Loucy (cell line): ENCODE measurements around the gene PLD5.
"Not testable (repeated sequence)": the region's sequence is repeated elsewhere in the genome, so short reads cannot be mapped to it uniquely, and the experiment has no call there.

Experiments used
- H2AFZ ChIP-seq: fragments of 200-600 bp; sonication (generic); 2 replicates; pipeline ENCODE4 v1.6.0; 2016; ENCODE audit warnings: antibody characterized with exemption, mild to moderate bottlenecking, low read length, moderate library complexity
- H3F3A ChIP-seq: fragments of 200-600 bp; 2 replicates; pipeline ENCODE4 v1.6.0; 2016; ENCODE audit warnings: antibody characterized with exemption, low read depth, mild to moderate bottlenecking
- H3K27me3 ChIP-seq: fragments of 200-600 bp; sonication (generic); 2 replicates; pipeline ENCODE4 v1.6.1; 2014; ENCODE audit warnings: low read length, mild to moderate bottlenecking; ENCODE audit not compliant: insufficient read depth, poor library complexity, severe bottlenecking
- H3K36me3 ChIP-seq: fragments of 200-600 bp; sonication (generic); 2 replicates; pipeline ENCODE4 v1.6.1; 2016; ENCODE audit warnings: low read length; ENCODE audit not compliant: insufficient read depth
- H3K4me1 ChIP-seq: fragments of 200-600 bp; sonication (generic); 2 replicates; pipeline ENCODE4 v1.5.1; 2014; ENCODE audit warnings: low read length, mild to moderate bottlenecking; ENCODE audit not compliant: insufficient read depth, poor library complexity, severe bottlenecking
- H3K4me2 ChIP-seq: fragments of 200-600 bp; sonication (generic); 2 replicates; pipeline ENCODE4 v1.6.0; 2014; ENCODE audit warnings: antibody characterized with exemption, low read length, low read depth, mild to moderate bottlenecking; ENCODE audit not compliant: poor library complexity, severe bottlenecking
- H3K4me3 ChIP-seq: fragments of 200-600 bp; sonication (generic); 2 replicates; pipeline ENCODE4 v1.5.1; 2014; ENCODE audit warnings: low read length, mild to moderate bottlenecking, mixed read lengths; ENCODE audit not compliant: poor library complexity, severe bottlenecking
- H3K79me2 ChIP-seq: fragments of 200-600 bp; sonication (generic); 2 replicates; pipeline ENCODE4 v1.6.1; 2014; ENCODE audit warnings: low read length; ENCODE audit not compliant: insufficient read depth
- H3K9ac ChIP-seq: fragments of 200-600 bp; sonication (generic); 2 replicates; pipeline ENCODE4 v1.6.0; 2014; ENCODE audit warnings: mild to moderate bottlenecking, low read depth, low read length, moderate library complexity; ENCODE audit not compliant: poor library complexity, severe bottlenecking
- H3K9me2 ChIP-seq: fragments of 200-600 bp; sonication (generic); replicated peaks from 2 replicates; pipeline ENCODE4 v1.6.1; 2016; ENCODE audit warnings: low read depth, low read length, mixed read lengths
- H3K9me3 ChIP-seq: fragments of 200-600 bp; sonication (generic); 2 replicates; pipeline ENCODE4 v1.6.1; 2014; ENCODE audit warnings: mild to moderate bottlenecking, antibody characterized with exemption, low read length, low read depth; ENCODE audit not compliant: insufficient read depth
- H4K20me1 ChIP-seq: fragments of 200-600 bp; sonication (generic); 2 replicates; pipeline ENCODE4 v1.6.0; 2014; ENCODE audit warnings: antibody characterized with exemption, low read length, mild to moderate bottlenecking; ENCODE audit not compliant: insufficient read depth, poor library complexity, severe bottlenecking

PLD5 gene

DNA sequence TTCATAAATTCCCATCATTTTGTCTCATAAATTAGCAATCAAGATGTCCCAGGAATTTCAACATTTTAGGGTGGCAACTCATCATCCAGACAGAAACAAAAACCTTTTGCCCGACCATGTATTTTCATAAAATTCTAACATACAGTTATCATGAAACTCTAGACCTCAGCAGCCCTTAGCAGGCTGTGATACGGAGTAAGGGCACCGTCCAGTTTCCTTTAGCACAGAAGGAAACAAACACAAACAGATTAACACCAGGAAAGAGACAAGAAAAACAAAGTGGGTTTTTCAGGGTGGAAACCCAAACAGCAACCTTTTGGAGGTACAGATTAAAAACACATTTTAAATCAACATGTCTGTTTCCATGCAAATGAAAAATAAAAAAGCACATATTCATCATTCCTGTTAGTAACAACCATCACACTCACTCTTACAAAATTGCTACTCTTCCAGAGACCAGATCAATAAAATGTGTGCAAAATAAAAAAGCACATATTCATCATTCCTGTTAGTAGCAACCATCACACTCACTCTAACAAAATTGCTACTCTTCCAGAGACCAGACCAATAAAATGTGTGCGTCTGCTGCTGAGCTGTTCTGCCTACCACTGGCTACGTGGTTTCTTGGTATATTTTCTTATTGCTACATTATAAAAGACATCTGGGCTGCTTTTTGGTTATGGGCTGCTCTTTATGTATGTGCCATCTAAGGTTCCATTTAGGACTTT, 241.6 kb downstream of the PLD5 start:
- H2AFZ ChIP-seq, H3K4me3 ChIP-seq, H3K79me2 ChIP-seq, H3K9me2 ChIP-seq, H3K4me1 ChIP-seq, H4K20me1 ChIP-seq, H3K27me3 ChIP-seq, H3K36me3 ChIP-seq, H3F3A ChIP-seq, H3K9me3 ChIP-seq, H3K9ac ChIP-seq, H3K4me2 ChIP-seq: not testable (repeated sequence)

- not testable (repeated sequence) for H3K27me3 ChIP-seq, H3F3A ChIP-seq, H4K20me1 ChIP-seq, H3K36me3 ChIP-seq, H3K4me1 ChIP-seq, H3K79me2 ChIP-seq, H3K9me2 ChIP-seq, H3K4me2 ChIP-seq, H3K9ac ChIP-seq, H3K9me3 ChIP-seq, H2AFZ ChIP-seq, H3K4me3 ChIP-seq
These were observed 246.1 kb downstream of the PLD5 start for GRCh38 chr1:242278406-242278805.

GRCh38 chr1:242276769-242277168, 247.7 kb downstream of the PLD5 start:
- not testable (repeated sequence) for H3K9me2 ChIP-seq, H3F3A ChIP-seq, H3K36me3 ChIP-seq, H3K27me3 ChIP-seq, H4K20me1 ChIP-seq, H3K4me1 ChIP-seq, H2AFZ ChIP-seq, H3K9me3 ChIP-seq, H3K9ac ChIP-seq, H3K79me2 ChIP-seq, H3K4me2 ChIP-seq, H3K4me3 ChIP-seq

DNA sequence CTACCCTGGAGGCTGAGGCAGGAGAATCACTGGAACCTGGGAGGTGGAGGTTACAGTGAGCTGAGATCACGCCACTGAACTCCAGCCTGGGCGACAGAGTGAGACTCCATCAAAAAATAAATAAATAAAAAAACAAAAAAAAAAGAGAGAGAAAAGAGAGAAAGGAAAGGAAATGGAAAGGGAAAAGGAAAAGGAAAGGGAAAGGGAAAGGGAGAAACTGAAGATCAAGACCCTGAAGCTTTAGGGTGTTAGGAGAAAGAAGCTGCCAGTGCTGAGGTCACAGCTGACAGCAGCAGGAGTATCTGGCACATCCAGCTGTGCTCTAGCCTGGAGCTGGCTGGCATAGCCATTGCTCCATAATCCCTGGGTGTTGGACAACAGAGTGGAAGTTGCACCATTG, 257.5 kb downstream of the PLD5 start:
- not testable (repeated sequence) for H3K9me3 ChIP-seq, H3K9ac ChIP-seq, H3K4me3 ChIP-seq, H4K20me1 ChIP-seq, H3K4me2 ChIP-seq, H2AFZ ChIP-seq, H3F3A ChIP-seq, H3K9me2 ChIP-seq, H3K79me2 ChIP-seq, H3K4me1 ChIP-seq, H3K36me3 ChIP-seq, H3K27me3 ChIP-seq

DNA sequence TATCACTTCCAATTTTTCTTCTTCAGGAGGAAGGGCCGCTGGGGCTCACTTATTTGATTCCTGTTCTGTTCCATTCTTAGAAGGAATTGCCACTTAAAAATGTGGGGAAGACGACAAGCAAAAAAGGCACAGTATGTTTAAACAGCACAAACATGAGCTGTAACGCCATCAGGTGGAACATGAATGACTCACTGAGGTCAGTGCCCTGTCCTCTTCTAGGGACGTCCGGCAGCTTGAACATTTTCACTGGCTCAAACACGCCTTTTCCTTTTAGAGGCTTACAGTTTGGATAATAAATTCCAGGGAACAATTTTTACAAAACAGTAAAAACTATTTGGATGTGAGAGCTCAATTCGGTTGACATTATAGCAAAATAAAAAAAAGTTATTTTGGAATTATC, 260.1 kb downstream of the PLD5 start:
- not testable (repeated sequence) for H3K9me3 ChIP-seq, H3K9ac ChIP-seq, H3K36me3 ChIP-seq, H3F3A ChIP-seq, H3K4me3 ChIP-seq, H3K4me2 ChIP-seq, H3K4me1 ChIP-seq, H2AFZ ChIP-seq, H3K79me2 ChIP-seq, H3K27me3 ChIP-seq, H4K20me1 ChIP-seq, H3K9me2 ChIP-seq
